Measurements from ENCODE around the gene NUP93.

The NUP93 gene

GRCh38 chr16:56891685-56892084 is 161.8 kb downstream of the NUP93 start:
- Histone ChIP-seq H3K4me3 (ENCODE audit: extremely low read depth, insufficient read depth, low read length, poor library complexity, severe bottlenecking) (no peak overlapping the region), H3K9me3 (ENCODE audit: control insufficient read depth, low read length) (no peaks in the 10 kb centered on the region), H3K36me3 (ENCODE audit: control insufficient read depth, insufficient read depth, low read length) (no peaks in the 10 kb centered on the region), H3K4me1 (ENCODE audit: control insufficient read depth, insufficient read depth, low read length, poor library complexity, severe bottlenecking) (no peaks in the 10 kb centered on the region), H3K27ac (ENCODE audit: low read depth, low read length, severe bottlenecking) (no peak overlapping the region)
- WGBS, 2 experiments (ENCODE audit: insufficient coverage in 2 of 2): 85 to 89% methylated on average over 6 to 11 of the region's 11 CpGs

- no peak overlapping the region for H3K27ac ChIP-seq (ENCODE audit: low read depth, low read length, severe bottlenecking)
- H3K36me3 ChIP-seq (ENCODE audit: control insufficient read depth, insufficient read depth, low read length): no peaks in the 10 kb centered on the region
- H3K9me3 ChIP-seq (ENCODE audit: control insufficient read depth, low read length): no peaks in the 10 kb centered on the region
- no peaks in the 10 kb centered on the region for H3K4me1 ChIP-seq (ENCODE audit: control insufficient read depth, insufficient read depth, low read length, poor library complexity, severe bottlenecking)
- WGBS, 2 experiments (ENCODE audit: insufficient coverage in 2 of 2): 88 to 93% methylated on average over 13 of the region's 14 CpGs
- no peak overlapping the region for H3K4me3 ChIP-seq (ENCODE audit: extremely low read depth, insufficient read depth, low read length, poor library complexity, severe bottlenecking)
Observed at GRCh38 chr16:56892705-56893104, 162.8 kb downstream of the NUP93 start.

GRCh38 chr16:56894331-56894917 is 164.5 kb downstream of the NUP93 start:
- 93 to 95% methylated on average over 3 to 10 of the region's 12 CpGs for WGBS, 2 experiments (ENCODE audit: insufficient coverage in 2 of 2)
- no peak overlapping the region for H3K4me3 ChIP-seq (ENCODE audit: extremely low read depth, insufficient read depth, low read length, poor library complexity, severe bottlenecking)
- no peaks in the 10 kb centered on the region for H3K36me3 ChIP-seq (ENCODE audit: control insufficient read depth, insufficient read depth, low read length)
- H3K4me1 ChIP-seq (ENCODE audit: control insufficient read depth, insufficient read depth, low read length, poor library complexity, severe bottlenecking): no peaks in the 10 kb centered on the region
- no peak overlapping the region for H3K27ac ChIP-seq (ENCODE audit: low read depth, low read length, severe bottlenecking)
- H3K9me3 ChIP-seq (ENCODE audit: control insufficient read depth, low read length): no peaks in the 10 kb centered on the region

- no peaks in the 10 kb centered on the region for H3K36me3 ChIP-seq (ENCODE audit: control insufficient read depth, insufficient read depth, low read length)
- no peaks in the 10 kb centered on the region for H3K9me3 ChIP-seq (ENCODE audit: control insufficient read depth, low read length)
- no peak overlapping the region for H3K27ac ChIP-seq (ENCODE audit: low read depth, low read length, severe bottlenecking)
- H3K4me3 ChIP-seq (ENCODE audit: extremely low read depth, insufficient read depth, low read length, poor library complexity, severe bottlenecking): no peak overlapping the region
- no peaks in the 10 kb centered on the region for H3K4me1 ChIP-seq (ENCODE audit: control insufficient read depth, insufficient read depth, low read length, poor library complexity, severe bottlenecking)
- 82 to 90% methylated on average over 3 of the region's 4 CpGs for WGBS, 2 experiments (ENCODE audit: insufficient coverage in 2 of 2)
Observed at GRCh38 chr16:56895813-56896212, 165.9 kb downstream of the NUP93 start.

- 93 to 96% methylated on average over 3 of the region's 3 CpGs for whole genome bisulfite sequencing, 2 experiments (ENCODE audit: insufficient coverage in 2 of 2)
- Histone ChIP-seq H3K9me3 (ENCODE audit: control insufficient read depth, low read length) (no peaks in the 10 kb centered on the region), H3K4me3 (ENCODE audit: extremely low read depth, insufficient read depth, low read length, poor library complexity, severe bottlenecking) (no peak overlapping the region), H3K27ac (ENCODE audit: low read depth, low read length, severe bottlenecking) (no peak overlapping the region), H3K4me1 (ENCODE audit: control insufficient read depth, insufficient read depth, low read length, poor library complexity, severe bottlenecking) (no peaks in the 10 kb centered on the region), H3K36me3 (ENCODE audit: control insufficient read depth, insufficient read depth, low read length) (no peaks in the 10 kb centered on the region)
Observed at GRCh38 chr16:56896244-56896643, 166.3 kb downstream of the NUP93 start.

- no peaks in the 10 kb centered on the region for H3K36me3 ChIP-seq (ENCODE audit: control insufficient read depth, insufficient read depth, low read length)
- H3K4me1 ChIP-seq (ENCODE audit: control insufficient read depth, insufficient read depth, low read length, poor library complexity, severe bottlenecking): no peaks in the 10 kb centered on the region
- H3K4me3 ChIP-seq (ENCODE audit: extremely low read depth, insufficient read depth, low read length, poor library complexity, severe bottlenecking): no peak overlapping the region
- H3K9me3 ChIP-seq (ENCODE audit: control insufficient read depth, low read length): no peaks in the 10 kb centered on the region
- H3K27ac ChIP-seq (ENCODE audit: low read depth, low read length, severe bottlenecking): no peak overlapping the region
- WGBS, 2 experiments (ENCODE audit: insufficient coverage in 2 of 2): 84 to 98% methylated on average over 3 to 6 of the region's 8 CpGs
Observed at GRCh38 chr16:56897026-56897799, 167.3 kb downstream of the NUP93 start.

- H3K4me3 ChIP-seq (ENCODE audit: extremely low read depth, insufficient read depth, low read length, poor library complexity, severe bottlenecking): no peak overlapping the region
- H3K4me1 ChIP-seq (ENCODE audit: control insufficient read depth, insufficient read depth, low read length, poor library complexity, severe bottlenecking): no peaks in the 10 kb centered on the region
- WGBS, 2 experiments (ENCODE audit: insufficient coverage in 2 of 2): 95 to 98% methylated on average over 5 to 8 of the region's 8 CpGs
- H3K27ac ChIP-seq (ENCODE audit: low read depth, low read length, severe bottlenecking): no peak overlapping the region
- no peaks in the 10 kb centered on the region for H3K9me3 ChIP-seq (ENCODE audit: control insufficient read depth, low read length)
- no peaks in the 10 kb centered on the region for H3K36me3 ChIP-seq (ENCODE audit: control insufficient read depth, insufficient read depth, low read length)
Observed at GRCh38 chr16:56898847-56899246, 168.9 kb downstream of the NUP93 start.

All from mesodermal cell (in vitro differentiated cells).